K562 (cell line): ENCODE measurements around the gene SERTAD2. TPM values are rescaled to one million over a fixed set of nuclear protein-coding genes. Genes with fewer than 3 reads are reported as not detected.

Experiments
- ATF6 ChIP-seq: sonication (generic); formaldehyde crosslinking; IDR thresholded peaks from 2 replicates; pipeline ENCODE4 v1.4.0; 2020; ENCODE audit warnings: mild to moderate bottlenecking, missing genetic modification reagents
- CBX3 ChIP-seq, 2 experiments: IDR thresholded peaks; 1 replicate in 1 of 2; 2 replicates in 1 of 2; pipeline ENCODE4 v1.6.1; 2012; ENCODE audit warnings: inconsistent platforms in 2 of 2, low read length in 2 of 2, borderline replicate concordance in 1 of 2, control low read depth in 1 of 2
- DEAF1 ChIP-seq: fragments of 450-650 bp; formaldehyde crosslinking; IDR thresholded peaks from 2 replicates; pipeline ENCODE4 v1.4.0; 2020; ENCODE audit warnings: mild to moderate bottlenecking, moderate library complexity
- DPF2 ChIP-seq: fragments of 450-650 bp; IDR thresholded peaks from 2 replicates; pipeline ENCODE4 v1.6.1; 2016
- ETS1 ChIP-seq: conservative IDR thresholded peaks from 2 replicates; pipeline ENCODE4 v1.6.1; 2011; ENCODE audit warnings: low read depth, mild to moderate bottlenecking, low read length; ENCODE audit not compliant: control insufficient read depth
- HDAC8 ChIP-seq: fragments of 450-650 bp; IDR thresholded peaks from 2 replicates; pipeline ENCODE4 v1.6.1; 2016; ENCODE audit warnings: mild to moderate bottlenecking, missing genetic modification characterization, moderate library complexity, missing compliant biosample characterization
- KDM2B ChIP-seq: fragments of 250-450 bp; sonication (Bioruptor Pico); IDR thresholded peaks from 2 replicates; pipeline ENCODE4 v1.8.0; 2021; ENCODE audit warnings: mild to moderate bottlenecking, moderate library complexity
- NR2C1 ChIP-seq, 2 experiments: fragments of 450-650 bp; IDR thresholded peaks; 2 replicates each; pipeline ENCODE4 v1.6.1; 2017; ENCODE audit warnings: mild to moderate bottlenecking in 2 of 2, antibody characterized with exemption in 1 of 2, inconsistent platforms in 1 of 2, missing compliant biosample characterization in 1 of 2, missing genetic modification characterization in 1 of 2
- PCBP1 ChIP-seq: fragments of 200-400 bp; formaldehyde crosslinking; IDR thresholded peaks from 2 replicates; pipeline ENCODE4 v1.6.1; 2018; ENCODE audit warnings: mild to moderate bottlenecking, low read depth, low read length; ENCODE audit not compliant: poor library complexity, severe bottlenecking
- POLR3G ChIP-seq: IDR thresholded peaks from 2 replicates; pipeline ENCODE4 v1.6.1; 2011; ENCODE audit not compliant: insufficient read length, insufficient replicate concordance; ENCODE audit errors: extremely low read depth
- WHSC1 ChIP-seq: IDR thresholded peaks from one replicate; pipeline ENCODE4 v1.6.1; 2012; ENCODE audit warnings: low read length, control low read depth, inconsistent platforms
- ZHX1 ChIP-seq: fragments of 150-350 bp; conservative IDR thresholded peaks from 2 replicates; pipeline ENCODE4 v1.6.1; 2014; ENCODE audit warnings: low read length
- ZNF12 ChIP-seq: sonication (generic); formaldehyde crosslinking; IDR thresholded peaks from 2 replicates; pipeline ENCODE4 v1.4.0; 2020; ENCODE audit warnings: mild to moderate bottlenecking, missing genetic modification reagents
- ZNF408 ChIP-seq: fragments of 250-450 bp; sonication (Bioruptor Pico); IDR thresholded peaks from 2 replicates; pipeline ENCODE4 v1.4.0; 2020; ENCODE audit warnings: low read depth, mild to moderate bottlenecking, moderate library complexity
- ZNF57 ChIP-seq: fragments of 450-650 bp; formaldehyde crosslinking; IDR thresholded peaks from 2 replicates; pipeline ENCODE4 v1.4.0; 2020; ENCODE audit warnings: mild to moderate bottlenecking, moderate library complexity
- ZSCAN32 ChIP-seq: fragments of 450-650 bp; formaldehyde crosslinking; IDR thresholded peaks from 2 replicates; pipeline ENCODE4 v1.4.0; 2020; ENCODE audit warnings: mild to moderate bottlenecking, moderate library complexity
- polyA plus RNA-seq, 8 experiments: library from polyadenylated mRNA; depleted of rRNA in 4 of 8; stranded (reverse) in 5 of 8; unstranded in 3 of 8; fragments of >200 nt; fragmentation: Nextera tagmentation in 2 of 8; fragmentation: Illumina TruSeq in 1 of 8; extraction: Ambion mirVana in 2 of 8; extraction: Trizol in 1 of 8; gene quantifications; 2 replicates each; pipeline versions ENCODE4 v1.2.1 to v1.2.3, GENCODE V29; 2011 to 2014; ENCODE audit warnings: inconsistent platforms in 1 of 8, missing spikeins in 1 of 8
- total RNA-seq, 7 experiments: library from RNA; depleted of rRNA in 6 of 7; stranded (reverse); fragments of >200 nt in 6 of 7; fragmentation: Illumina TruSeq in 2 of 7; extraction: Trizol in 2 of 7; gene quantifications; 2 replicates each; pipeline versions ENCODE4 v1.2.1 to v1.2.3, GENCODE V29; 2011 to 2021; ENCODE audit warnings: low replicate concordance in 1 of 7

SERTAD2 gene
- total and polyA plus RNA-seq, 9 of the 15 experiments (the other 6 are each of a cell fraction or from before 2014, with no cell fraction given) = 3.0 to 12.5 (median 6.1) TPM

- TF ChIP-seq ETS1 (no peak), ZSCAN32 (CRISPR knock-in tag) (no peak), DPF2 (no peak), HDAC8 (tag) (no peak), ZNF12 (CRISPR knock-in tag) (no peak; the same call in 1 of the 2 replicates), WHSC1 (no peak), ZNF408 (CRISPR knock-in tag) (no peak), ZHX1 (no peak), KDM2B (CRISPR knock-in tag) (peak; percentile 25; the same call in 1 of the 2 replicates), NR2C1 (IDR thresholded peaks at IDR 0.05) (no peak), NR2C1 (tag; IDR thresholded peaks at IDR 0.05) (no peak), ATF6 (CRISPR knock-in tag) (no peak), CBX3 (IDR thresholded peaks at IDR 0.05; ENCODE audit: borderline replicate concordance in 1 of 2, low read length in 2 of 2) (no peak; a peak in 1 of 3 replicates), DEAF1 (no peak), POLR3G (no peak), ZNF57 (0 out of 2 replicates have a peak, but pooled peaks have one; percentile 14), PCBP1 (peak; percentile 33)
Measured at GRCh38 chr2:64654063-64654811, 524 bp upstream of the SERTAD2 start (continued).
